SH-SY5Y (cell line): ENCODE results near the gene FIBIN.

Experiments
- GATA2 ChIP-seq: IDR thresholded peaks from 2 replicates; pipeline ENCODE4 v1.6.1; 2011; ENCODE audit warnings: mild to moderate bottlenecking, low read depth, low read length
- GATA3 ChIP-seq: IDR thresholded peaks from 2 replicates; pipeline ENCODE4 v1.6.1; 2011; ENCODE audit warnings: low read depth, mild to moderate bottlenecking, low read length, moderate library complexity

GRCh38 chr11:26946257-26946716 lies 47.6 kb upstream of the FIBIN start:
- TF ChIP-seq GATA3 (no peak), GATA2 (no peak)
